ENCODE results near the gene ADAMTS7. TPM values are rescaled to one million over a fixed set of nuclear protein-coding genes. Genes with fewer than 3 reads are reported as not detected.

Gene ADAMTS7
- total and polyA plus RNA-seq, 2 of the 4 experiments (the other 2 are of a cell fraction) = 1.4 to 12.6 TPM

DNA sequence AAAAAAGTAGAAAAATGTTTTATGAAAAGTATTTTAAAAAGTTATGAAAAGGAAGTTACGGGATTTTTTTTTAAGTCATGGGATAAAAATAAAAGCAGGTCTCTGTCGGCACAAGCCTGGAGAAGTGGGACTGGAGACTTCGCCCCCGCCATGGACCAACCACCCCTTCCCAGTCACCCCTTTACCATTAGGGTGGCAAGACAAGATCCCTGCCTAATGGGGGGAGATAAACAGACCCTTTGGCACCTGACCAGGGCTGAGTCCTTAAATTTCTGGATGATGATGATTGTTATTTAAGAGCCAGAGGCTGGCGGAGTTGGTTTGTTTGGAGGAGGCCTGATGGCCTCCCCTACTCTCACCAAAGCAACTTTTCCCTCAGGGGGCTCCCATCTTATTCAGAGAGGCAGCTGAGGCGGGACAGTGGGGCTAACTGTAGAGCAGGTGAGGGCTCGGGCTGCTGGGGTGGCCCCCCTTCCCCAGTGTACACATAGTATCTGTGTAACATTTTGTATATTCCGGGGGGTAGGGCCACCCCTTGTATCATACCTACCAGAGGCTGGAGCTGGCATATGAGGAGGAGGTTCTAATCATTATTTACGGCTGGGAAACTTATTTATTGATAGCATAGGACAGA lies 74.0 kb downstream of the ADAMTS7 start:
- ATAC-seq (ENCODE audit: low read depth) = no peak
- Histone ChIP-seq H3K4me3 (ENCODE audit: insufficient read depth, low read depth, low read length) (no peak overlapping the region), H2BK120ac (ENCODE audit: low read depth, low read length) (no peak overlapping the region), H4K5ac (ENCODE audit: low read depth, low read length) (no peak overlapping the region), H3K18ac (ENCODE audit: low read depth, low read length) (no peak overlapping the region), H3K23ac (ENCODE audit: low read depth, low read length) (no peak overlapping the region), H3K14ac (replicated peaks; ENCODE audit: low read depth, low read length) (no peak overlapping the region), H3K36me3 (ENCODE audit: control insufficient read depth, insufficient read depth, low read length) (no peaks in the 10 kb centered on the region), H4K91ac (ENCODE audit: insufficient read depth, low read depth, low read length) (no peak overlapping the region), H4K8ac (ENCODE audit: low read depth in 2 of 2, low read length in 2 of 2) (no peak overlapping the region), H2AFZ (replicated peaks; ENCODE audit: low read length, poor library complexity) (no peak overlapping the region), H2BK15ac (ENCODE audit: low read depth, low read length) (no peak overlapping the region), H3K4me1 (ENCODE audit: control insufficient read depth, insufficient read depth, low read length) (no peaks in the 10 kb centered on the region), H2BK20ac (ENCODE audit: low read depth, low read length) (no peak overlapping the region), H3K4me2 (ENCODE audit: low read depth, low read length) (no peak overlapping the region), H2AK9ac (replicated peaks; ENCODE audit: low read depth, low read length, poor library complexity) (no peak overlapping the region), H3K56ac (ENCODE audit: extremely low read depth, insufficient read depth, low read length) (no peak overlapping the region), H3K9me1 (ENCODE audit: insufficient read depth, low read length) (no peaks in the 10 kb centered on the region), H3K9me3 (ENCODE audit: control insufficient read depth, insufficient read depth, low read length) (no peaks in the 10 kb centered on the region), H2BK5ac (ENCODE audit: low read depth, low read length, poor library complexity, severe bottlenecking) (no peak overlapping the region), H2AK5ac (ENCODE audit: low read depth, low read length) (no peak overlapping the region), H4K20me1 (ENCODE audit: insufficient read depth, low read length) (no peaks in the 10 kb centered on the region), H3K27ac (ENCODE audit: insufficient read depth, low read length) (no peak overlapping the region), H3K4ac (ENCODE audit: low read depth, low read length) (no peak overlapping the region), H3K27me3 (ENCODE audit: control insufficient read depth, insufficient read depth, low read length) (peaks cover 23% of the 10 kb centered on the region; the same call in 1 of the 2 replicates), H3K79me1 (ENCODE audit: low read depth in 1 of 2, low read length in 2 of 2) (no peaks in the 10 kb centered on the region), H3K9ac (ENCODE audit: low read depth, low read length) (no peak overlapping the region)
- WGBS, 2 experiments (ENCODE audit: extremely low coverage in 2 of 2, insufficient read length in 1 of 2) = 100% methylated on average over 1 of the region's 9 CpGs; no CpG with 5 or more reads in 1 of the 2 experiments
- no TSS peak for BruUV-seq (replicated peaks)
- ChIA-PET POLR2A (ENCODE audit: unreplicated experiment) (no interaction called here), CTCF (no interaction called here)
- dilution Hi-C loops (cut with HindIII; ENCODE audit: low sequenced_read_pairs, unreplicated experiment) (no loop called here), intact Hi-C loops (cut with micrococcal nuclease) (no loop called here), in situ Hi-C loops (cut with MboI; ENCODE audit: low sequenced_read_pairs) (no loop called here)
- no peak for DNase-seq
- TF ChIP-seq BHLHE40 (IDR thresholded peaks at IDR 0.05; ENCODE audit: low read depth, low read length) (no peak), MAFK (IDR thresholded peaks at IDR 0.05; ENCODE audit: low read depth, low read length) (no peak), RFX5 (IDR thresholded peaks at IDR 0.05; ENCODE audit: low read depth, low read length) (no peak), FOS (IDR thresholded peaks at IDR 0.05; ENCODE audit: low read depth, low read length) (no peak), CHD1 (IDR thresholded peaks at IDR 0.05; ENCODE audit: low read depth, low read length) (no peak), RAD21 (IDR thresholded peaks at IDR 0.05; ENCODE audit: low read length) (no peak), POLR2A (IDR thresholded peaks at IDR 0.05; ENCODE audit: low read depth, low read length) (no peak), RCOR1 (IDR thresholded peaks at IDR 0.05; ENCODE audit: insufficient replicate concordance, low read length) (no peak), MXI1 (IDR thresholded peaks at IDR 0.05; ENCODE audit: borderline replicate concordance, low read depth, low read length) (no peak), NFE2L2 (IDR thresholded peaks at IDR 0.05; ENCODE audit: low read depth, low read length) (no peak), MAZ (IDR thresholded peaks at IDR 0.05; ENCODE audit: borderline replicate concordance, low read depth, low read length) (no peak)
- TF ChIP-seq, protein P1, sequence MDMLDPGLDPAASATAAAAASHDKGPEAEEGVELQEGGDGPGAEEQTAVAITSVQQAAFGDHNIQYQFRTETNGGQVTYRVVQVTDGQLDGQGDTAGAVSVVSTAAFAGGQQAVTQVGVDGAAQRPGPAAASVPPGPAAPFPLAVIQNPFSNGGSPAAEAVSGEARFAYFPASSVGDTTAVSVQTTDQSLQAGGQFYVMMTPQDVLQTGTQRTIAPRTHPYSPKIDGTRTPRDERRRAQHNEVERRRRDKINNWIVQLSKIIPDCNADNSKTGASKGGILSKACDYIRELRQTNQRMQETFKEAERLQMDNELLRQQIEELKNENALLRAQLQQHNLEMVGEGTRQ (IDR thresholded peaks at IDR 0.05; ENCODE audit: low read depth, low read length) = no peak
- TF ChIP-seq, protein P2, sequence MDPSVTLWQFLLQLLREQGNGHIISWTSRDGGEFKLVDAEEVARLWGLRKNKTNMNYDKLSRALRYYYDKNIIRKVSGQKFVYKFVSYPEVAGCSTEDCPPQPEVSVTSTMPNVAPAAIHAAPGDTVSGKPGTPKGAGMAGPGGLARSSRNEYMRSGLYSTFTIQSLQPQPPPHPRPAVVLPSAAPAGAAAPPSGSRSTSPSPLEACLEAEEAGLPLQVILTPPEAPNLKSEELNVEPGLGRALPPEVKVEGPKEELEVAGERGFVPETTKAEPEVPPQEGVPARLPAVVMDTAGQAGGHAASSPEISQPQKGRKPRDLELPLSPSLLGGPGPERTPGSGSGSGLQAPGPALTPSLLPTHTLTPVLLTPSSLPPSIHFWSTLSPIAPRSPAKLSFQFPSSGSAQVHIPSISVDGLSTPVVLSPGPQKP (IDR thresholded peaks at IDR 0.05; ENCODE audit: borderline replicate concordance, low read depth, low read length) = no peak

All from IMR-90 (cell line).